HepG2 (cell line): Measurements from ENCODE around the gene SPANXN5. TPM values are rescaled to one million over a fixed set of nuclear protein-coding genes. Genes with fewer than 3 reads are reported as not detected.

ENCODE experiments used
- FOXO1 ChIP-seq: sonication (generic); formaldehyde crosslinking; IDR thresholded peaks from 2 replicates; pipeline ENCODE4 v1.4.0; 2020; ENCODE audit warnings: missing genetic modification reagents
- HNF4A ChIP-seq: sonication (generic); formaldehyde crosslinking; IDR thresholded peaks from 2 replicates; pipeline ENCODE4 v1.4.0; 2020; ENCODE audit warnings: missing genetic modification reagents
- JDP2 ChIP-seq: sonication (generic); formaldehyde crosslinking; IDR thresholded peaks from 2 replicates; pipeline ENCODE4 v1.8.1; 2022; ENCODE audit warnings: missing genetic modification reagents, borderline replicate concordance
- KDM6A ChIP-seq: IDR thresholded peaks from 2 replicates; pipeline ENCODE4 v1.6.1; 2016; ENCODE audit warnings: low read depth
- SSRP1 ChIP-seq: IDR thresholded peaks from 2 replicates; pipeline ENCODE4 v1.6.1; 2016; ENCODE audit warnings: control low read depth
- YEATS2 ChIP-seq: sonication (generic); formaldehyde crosslinking; IDR thresholded peaks from 2 replicates; pipeline ENCODE4 v1.4.0; 2020; ENCODE audit warnings: missing genetic modification reagents, borderline replicate concordance
- ZNF720 ChIP-seq: sonication (generic); formaldehyde crosslinking; IDR thresholded peaks from 2 replicates; pipeline ENCODE4 v1.4.0; 2020; ENCODE audit warnings: missing genetic modification reagents
- ZNF775 ChIP-seq: sonication (generic); formaldehyde crosslinking; IDR thresholded peaks from 2 replicates; pipeline ENCODE4 v1.4.0; 2020; ENCODE audit warnings: missing genetic modification reagents, mild to moderate bottlenecking, moderate library complexity, borderline replicate concordance
- polyA plus RNA-seq, 8 experiments: library from polyadenylated mRNA; depleted of rRNA in 3 of 8; stranded (reverse) in 7 of 8; unstranded in 1 of 8; fragments of >200 nt; fragmentation: Illumina TruSeq in 4 of 8; extraction: Trizol in 4 of 8; gene quantifications; 2 replicates each; pipeline versions ENCODE4 v1.2.1 to v1.2.3, GENCODE V29; 2011 to 2016; ENCODE audit warnings: low read depth in 4 of 8, missing spikeins in 1 of 8, mixed read lengths in 1 of 8; ENCODE audit not compliant: insufficient read depth in 1 of 8
- total RNA-seq, 5 experiments: library from RNA; depleted of rRNA; stranded (reverse); fragments of >200 nt; fragmentation: Illumina TruSeq; extraction: Trizol; gene quantifications; 2 replicates each; pipeline ENCODE4 v1.2.3, GENCODE V29; 2016; ENCODE audit warnings: low read depth in 1 of 5
- TF ChIP-seq, protein P1 (sequence below), 2 experiments: sonication (generic) in 1 of 2; formaldehyde crosslinking in 1 of 2; IDR thresholded peaks; 2 replicates each; pipeline versions ENCODE4 v1.4.0 to v1.6.1; 2016 to 2020; ENCODE audit warnings: borderline replicate concordance in 1 of 2, low read depth in 1 of 2, mild to moderate bottlenecking in 1 of 2, missing genetic modification reagents in 1 of 2
- TF ChIP-seq, protein P2 (sequence below): sonication (generic); formaldehyde crosslinking; IDR thresholded peaks from 2 replicates; pipeline ENCODE4 v1.5.1; 2020; ENCODE audit warnings: missing genetic modification reagents, mild to moderate bottlenecking, borderline replicate concordance
- TF ChIP-seq, protein P3 (sequence below): sonication (generic); formaldehyde crosslinking; IDR thresholded peaks from 2 replicates; pipeline ENCODE4 v1.8.0; 2022; ENCODE audit warnings: mild to moderate bottlenecking, missing genetic modification reagents, moderate library complexity

The SPANXN5 gene
- total and polyA plus RNA-seq, 2 of the 13 experiments (the other 11 are each of a cell fraction or from before 2014, with no cell fraction given) = not detected

DNA sequence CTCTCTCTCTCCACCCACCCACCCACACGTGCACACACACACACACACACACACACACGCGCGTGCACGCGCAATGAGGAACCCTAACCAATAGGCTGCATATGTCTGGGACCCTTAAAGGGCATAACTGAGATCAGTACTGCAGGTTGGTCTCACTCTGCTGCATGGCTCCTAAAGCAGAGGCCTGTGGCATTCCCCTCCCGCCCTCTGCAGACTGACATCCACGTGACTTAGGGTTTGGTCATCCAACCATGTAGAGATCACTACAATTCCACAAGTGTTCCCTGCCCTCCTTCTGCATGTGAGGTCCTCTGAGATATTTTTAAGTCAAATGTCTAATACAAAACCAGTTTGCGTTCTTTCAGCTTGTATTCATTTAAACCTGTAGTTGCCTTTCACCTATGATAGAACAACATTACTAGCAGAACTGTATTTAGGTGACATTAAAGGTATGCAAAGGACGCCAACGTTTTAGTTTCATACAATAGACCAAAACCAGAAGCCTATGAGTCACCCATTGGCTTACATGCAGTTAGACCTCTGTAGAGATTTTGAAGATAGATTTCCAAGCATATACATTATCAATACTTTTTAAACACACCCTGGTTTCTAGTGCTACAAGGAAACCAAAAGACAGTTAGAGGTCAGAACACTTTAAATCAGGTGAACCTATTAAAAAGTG is 24.0 kb upstream of the SPANXN5 start (continued):
- TF ChIP-seq, protein P1, sequence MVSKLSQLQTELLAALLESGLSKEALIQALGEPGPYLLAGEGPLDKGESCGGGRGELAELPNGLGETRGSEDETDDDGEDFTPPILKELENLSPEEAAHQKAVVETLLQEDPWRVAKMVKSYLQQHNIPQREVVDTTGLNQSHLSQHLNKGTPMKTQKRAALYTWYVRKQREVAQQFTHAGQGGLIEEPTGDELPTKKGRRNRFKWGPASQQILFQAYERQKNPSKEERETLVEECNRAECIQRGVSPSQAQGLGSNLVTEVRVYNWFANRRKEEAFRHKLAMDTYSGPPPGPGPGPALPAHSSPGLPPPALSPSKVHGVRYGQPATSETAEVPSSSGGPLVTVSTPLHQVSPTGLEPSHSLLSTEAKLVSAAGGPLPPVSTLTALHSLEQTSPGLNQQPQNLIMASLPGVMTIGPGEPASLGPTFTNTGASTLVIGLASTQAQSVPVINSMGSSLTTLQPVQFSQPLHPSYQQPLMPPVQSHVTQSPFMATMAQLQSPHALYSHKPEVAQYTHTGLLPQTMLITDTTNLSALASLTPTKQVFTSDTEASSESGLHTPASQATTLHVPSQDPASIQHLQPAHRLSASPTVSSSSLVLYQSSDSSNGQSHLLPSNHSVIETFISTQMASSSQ (IDR thresholded peaks at IDR 0.05; ENCODE audit: low read depth) = no peak
- TF ChIP-seq, protein P1 (CRISPR knock-in tag; IDR thresholded peaks at IDR 0.05; ENCODE audit: borderline replicate concordance) = no peak
- TF ChIP-seq, protein P2, sequence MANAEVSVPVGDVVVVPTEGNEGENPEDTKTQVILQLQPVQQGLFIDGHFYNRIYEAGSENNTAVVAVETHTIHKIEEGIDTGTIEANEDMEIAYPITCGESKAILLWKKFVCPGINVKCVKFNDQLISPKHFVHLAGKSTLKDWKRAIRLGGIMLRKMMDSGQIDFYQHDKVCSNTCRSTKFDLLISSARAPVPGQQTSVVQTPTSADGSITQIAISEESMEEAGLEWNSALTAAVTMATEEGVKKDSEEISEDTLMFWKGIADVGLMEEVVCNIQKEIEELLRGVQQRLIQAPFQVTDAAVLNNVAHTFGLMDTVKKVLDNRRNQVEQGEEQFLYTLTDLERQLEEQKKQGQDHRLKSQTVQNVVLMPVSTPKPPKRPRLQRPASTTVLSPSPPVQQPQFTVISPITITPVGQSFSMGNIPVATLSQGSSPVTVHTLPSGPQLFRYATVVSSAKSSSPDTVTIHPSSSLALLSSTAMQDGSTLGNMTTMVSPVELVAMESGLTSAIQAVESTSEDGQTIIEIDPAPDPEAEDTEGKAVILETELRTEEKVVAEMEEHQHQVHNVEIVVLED (CRISPR knock-in tag) = no peak
- no peak for TF ChIP-seq SSRP1 (CRISPR knock-in tag)
- TF ChIP-seq HNF4A = no peak
- TF ChIP-seq, protein P3, sequence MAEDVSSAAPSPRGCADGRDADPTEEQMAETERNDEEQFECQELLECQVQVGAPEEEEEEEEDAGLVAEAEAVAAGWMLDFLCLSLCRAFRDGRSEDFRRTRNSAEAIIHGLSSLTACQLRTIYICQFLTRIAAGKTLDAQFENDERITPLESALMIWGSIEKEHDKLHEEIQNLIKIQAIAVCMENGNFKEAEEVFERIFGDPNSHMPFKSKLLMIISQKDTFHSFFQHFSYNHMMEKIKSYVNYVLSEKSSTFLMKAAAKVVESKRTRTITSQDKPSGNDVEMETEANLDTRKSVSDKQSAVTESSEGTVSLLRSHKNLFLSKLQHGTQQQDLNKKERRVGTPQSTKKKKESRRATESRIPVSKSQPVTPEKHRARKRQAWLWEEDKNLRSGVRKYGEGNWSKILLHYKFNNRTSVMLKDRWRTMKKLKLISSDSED (CRISPR knock-in tag) = no peak
- TF ChIP-seq KDM6A = no peak
- TF ChIP-seq FOXO1 (CRISPR knock-in tag) = no peak
- TF ChIP-seq YEATS2 (CRISPR knock-in tag) = no peak
- TF ChIP-seq ZNF775 = no peak
- TF ChIP-seq JDP2 (CRISPR knock-in tag) = no peak
- TF ChIP-seq ZNF720 (CRISPR knock-in tag) = no peak
